GM12878 (cell line): Measurements from ENCODE around the gene DRD3. TPM values are rescaled to one million over a fixed set of nuclear protein-coding genes. Genes with fewer than 3 reads are reported as not detected.

Experiments used
- ATAC-seq: fragments of 200-7000 bp; cut with Tn5 transposase; 3 replicates; pipeline ENCODE4 v1.9.1; 2020; ENCODE audit warnings: mild to moderate bottlenecking, moderate library complexity
- BruUV-seq: library from RNA; stranded (reverse); fragments of 400-500 nt; replicated peaks from 2 replicates; lab custom pipeline; 2021; lab: Mats Ljungman, UMichigan
- CTCF ChIA-PET: fragments of 300-600 bp; sonication (Branson Sonifier 250); formaldehyde crosslinking; extraction: SDS; loops from one replicate; lab custom pipeline; 2021; ENCODE audit warnings: inconsistent platforms; lab: Yijun Ruan, JAX
- POLR2A ChIA-PET: fragments of 350-600 bp; formaldehyde crosslinking; extraction: SDS; loops from one replicate; lab custom pipeline; 2021; ENCODE audit warnings: inconsistent platforms; lab: Charles Lee
- RAD21 ChIA-PET: fragments of 300-600 bp; sonication (Branson Sonifier 250); formaldehyde crosslinking; loops from one replicate; lab custom pipeline; 2023; ENCODE audit warnings: antibody characterized with exemption; ENCODE audit not compliant: unreplicated experiment; lab: Charles Lee
- SMC1A ChIA-PET: fragments of 300-600 bp; sonication (Branson Sonifier 250); formaldehyde crosslinking; loops from one replicate; lab custom pipeline; 2023; ENCODE audit not compliant: unreplicated experiment, uncharacterized antibody; lab: Charles Lee
- DNase-seq: peaks from one replicate; pipeline ENCODE4 v3.0.0-alpha.2; 2011; ENCODE audit warnings: low read depth, low spot score
- FAIRE-seq: peaks from 3 replicates; lab custom pipeline; 2011; peaks lifted over from hg19 to GRCh38; lab: Jason Lieb, UNC
- H2AFZ ChIP-seq: 2 replicates; pipeline ENCODE4 v1.6.0; 2011; ENCODE audit warnings: low read depth, low read length, control low read depth; ENCODE audit not compliant: control insufficient read depth
- H3K27ac ChIP-seq: 2 replicates; pipeline ENCODE4 v1.5.1; 2011; ENCODE audit warnings: control low read depth; ENCODE audit not compliant: control insufficient read depth, insufficient read depth
- H3K27me3 ChIP-seq, 2 experiments: replicated peaks in 1 of 2; 2 replicates each; pipeline versions ENCODE4 v1.6.0 to v1.6.1; 2011; ENCODE audit warnings: low read length in 1 of 2; ENCODE audit not compliant: control insufficient read depth in 2 of 2, insufficient read depth in 2 of 2
- H3K36me3 ChIP-seq, 2 experiments: 2 replicates each; pipeline ENCODE4 v1.5.1; 2011; ENCODE audit warnings: low read length in 1 of 2; ENCODE audit not compliant: control insufficient read depth in 2 of 2, insufficient read depth in 2 of 2
- H3K4me1 ChIP-seq: 2 replicates; pipeline ENCODE4 v1.6.1; 2011; ENCODE audit warnings: mild to moderate bottlenecking, low read length, moderate library complexity, mixed read lengths; ENCODE audit not compliant: control insufficient read depth, insufficient read depth
- H3K4me2 ChIP-seq: 2 replicates; pipeline ENCODE4 v1.6.0; 2011; ENCODE audit warnings: control low read depth; ENCODE audit not compliant: control insufficient read depth, insufficient read depth
- H3K4me3 ChIP-seq: fragments of 200-600 bp; sonication (generic); 2 replicates; pipeline ENCODE4 v1.5.1; 2016
- H3K79me2 ChIP-seq: 2 replicates; pipeline ENCODE4 v1.6.0; 2011; ENCODE audit warnings: low read length; ENCODE audit not compliant: control insufficient read depth, insufficient read depth
- H3K9ac ChIP-seq: 2 replicates; pipeline ENCODE4 v1.8.0; 2011; ENCODE audit warnings: low read length, control low read depth, mixed read lengths; ENCODE audit not compliant: control insufficient read depth, insufficient read depth
- H3K9me3 ChIP-seq: replicated peaks from 3 replicates; pipeline ENCODE4 v1.5.1; 2011; ENCODE audit warnings: mild to moderate bottlenecking, low read length; ENCODE audit not compliant: control insufficient read depth, insufficient read depth
- H4K20me1 ChIP-seq: 2 replicates; pipeline ENCODE4 v1.6.0; 2011; ENCODE audit not compliant: control insufficient read depth, insufficient read depth
- CBFB ChIP-seq: IDR thresholded peaks from 2 replicates; pipeline ENCODE4 v1.6.1; 2016; ENCODE audit warnings: antibody characterized with exemption, low read depth
- CREM ChIP-seq: IDR thresholded peaks from 2 replicates; pipeline ENCODE4 v1.6.1; 2014; ENCODE audit warnings: antibody characterized with exemption, low read depth
- EED ChIP-seq: sonication (generic); IDR thresholded peaks from 2 replicates; pipeline ENCODE4 v1.6.1; 2016; ENCODE audit warnings: antibody characterized with exemption, low read depth
- HCFC1 ChIP-seq: fragments of 150-350 bp; IDR thresholded peaks from 2 replicates; pipeline ENCODE4 v1.6.1; 2014; ENCODE audit warnings: low read length
- IRF4 ChIP-seq: IDR thresholded peaks from 2 replicates; pipeline ENCODE4 v1.6.1; 2011; ENCODE audit warnings: low read depth, low read length
- MYB ChIP-seq: fragments of 150-350 bp; IDR thresholded peaks from 2 replicates; pipeline ENCODE4 v1.6.1; 2014; ENCODE audit warnings: mild to moderate bottlenecking, low read depth, low read length, borderline replicate concordance
- MYC ChIP-seq: IDR thresholded peaks from 2 replicates; pipeline ENCODE4 v1.6.1; 2011; ENCODE audit warnings: mild to moderate bottlenecking, low read length, moderate library complexity, inconsistent platforms; ENCODE audit not compliant: insufficient read depth, insufficient replicate concordance, insufficient read length, severe bottlenecking
- NR2C1 ChIP-seq: fragments of 450-650 bp; IDR thresholded peaks from 2 replicates; pipeline ENCODE4 v1.6.1; 2017; ENCODE audit warnings: antibody characterized with exemption, mild to moderate bottlenecking, moderate library complexity
- NRF1 ChIP-seq: conservative IDR thresholded peaks from 2 replicates; pipeline ENCODE4 v1.6.1; 2011; ENCODE audit warnings: mild to moderate bottlenecking, low read depth, low read length, improper control_type of control experiment
- PAX5 ChIP-seq: IDR thresholded peaks from 2 replicates; pipeline ENCODE4 v1.6.1; 2011; ENCODE audit warnings: low read depth, low read length, borderline replicate concordance
- POLR2AphosphoS2 ChIP-seq: IDR thresholded peaks from 2 replicates; pipeline ENCODE4 v1.6.1; 2011; ENCODE audit warnings: low read depth, mild to moderate bottlenecking, low read length, improper control_type of control experiment, moderate library complexity
- RBBP5 ChIP-seq: fragments of 200-600 bp; sonication (generic); conservative IDR thresholded peaks from 2 replicates; pipeline ENCODE4 v1.6.1; 2016
- SMARCA5 ChIP-seq: fragments of 450-650 bp; IDR thresholded peaks from 2 replicates; pipeline ENCODE4 v1.6.1; 2017; ENCODE audit warnings: mild to moderate bottlenecking
- SRF ChIP-seq, 2 experiments: IDR thresholded peaks; 2 replicates each; pipeline ENCODE4 v1.6.1; 2011; ENCODE audit warnings: low read depth in 2 of 2, low read length in 2 of 2, mild to moderate bottlenecking in 1 of 2, moderate library complexity in 1 of 2
- TCF12 ChIP-seq: IDR thresholded peaks from 2 replicates; pipeline ENCODE4 v1.6.1; 2011; ENCODE audit warnings: low read depth, mild to moderate bottlenecking, low read length
- TCF3 ChIP-seq: IDR thresholded peaks from 2 replicates; pipeline ENCODE4 v1.6.1; 2012; ENCODE audit warnings: low read depth, mild to moderate bottlenecking, low read length, borderline replicate concordance; ENCODE audit not compliant: insufficient read depth
- WGBS: methylation state at CpG from one replicate; pipeline ENCODE4 v1.1.6; 2016; ENCODE audit warnings: low lambda C conversion rate; ENCODE audit not compliant: insufficient replicate concordance, insufficient coverage; ENCODE audit errors: missing lambda C conversion rate; 5-methylcytosine and 5-hydroxymethylcytosine counted together
- in situ Hi-C: fragments of 300-500 bp; cut with MboI; formaldehyde crosslinking; loops from 9 replicates; pipeline ENCODE4 v1.14.3; 2018; ENCODE audit warnings: mixed read lengths
- intact Hi-C: fragments of 100-400 bp; cut with micrococcal nuclease; formaldehyde crosslinking; loops from one replicate; pipeline ENCODE4 v1.14.2; 2022; ENCODE audit not compliant: unreplicated experiment
- polyA plus RNA-seq, 11 experiments: library from polyadenylated mRNA; depleted of rRNA in 4 of 11; unstranded in 6 of 11; stranded (reverse) in 5 of 11; fragments of >200 nt; fragmentation: Nextera tagmentation in 4 of 11; fragmentation: Illumina TruSeq in 1 of 11; extraction: Ambion mirVana in 4 of 11; extraction: Trizol in 1 of 11; gene quantifications; 1 replicate in 1 of 11; 2 replicates in 10 of 11; pipeline versions ENCODE4 v1.2.1 to v1.2.3, GENCODE V29; 2011 to 2016; ENCODE audit warnings: inconsistent platforms in 2 of 11, missing spikeins in 2 of 11, low read depth in 1 of 11
- total RNA-seq, 4 experiments: library from RNA; depleted of rRNA in 3 of 4; stranded (reverse); fragments of >200 nt in 3 of 4; fragmentation: Illumina TruSeq in 1 of 4; extraction: Trizol in 1 of 4; gene quantifications; 2 replicates each; pipeline versions ENCODE4 v1.2.1 to v1.2.3, GENCODE V29; 2013 to 2021
- TF ChIP-seq, protein P1 (sequence below): IDR thresholded peaks from 2 replicates; pipeline ENCODE4 v1.6.1; 2012; ENCODE audit warnings: low read depth, low read length, improper control_type of control experiment
- TF ChIP-seq, protein P2 (sequence below): fragments of 450-650 bp; conservative IDR thresholded peaks from 2 replicates; pipeline ENCODE4 v1.6.1; 2017; ENCODE audit warnings: mild to moderate bottlenecking, moderate library complexity

Gene DRD3
- total and polyA plus RNA-seq, 10 of the 15 experiments (the other 5 are each of a cell fraction or from before 2014, with no cell fraction given): not detected

DNA sequence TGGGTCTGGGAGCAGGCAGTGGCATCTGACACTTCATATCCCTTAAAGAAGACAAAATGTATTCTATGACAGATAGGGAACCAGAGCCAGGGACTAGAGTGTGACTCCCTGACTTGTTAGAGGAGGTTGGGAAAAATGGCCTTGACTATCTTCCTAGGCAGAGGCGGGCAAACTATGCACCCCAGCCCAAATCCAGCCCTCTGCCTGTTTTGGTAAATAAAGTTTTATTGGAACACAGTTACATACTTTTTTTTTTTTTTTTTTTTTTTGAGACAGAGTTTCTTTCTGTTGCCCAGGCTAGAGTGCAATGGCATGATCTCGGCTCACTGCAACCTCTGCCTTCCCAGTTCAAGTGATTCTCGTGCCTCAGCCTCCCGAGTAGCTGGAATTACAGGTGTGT is 75.0 kb downstream of the DRD3 start:
- Histone ChIP-seq H3K27ac (no peak overlapping the region), H3K4me2 (no peak overlapping the region), H4K20me1 (no peaks in the 10 kb centered on the region), H3K79me2 (no peaks in the 10 kb centered on the region), H3K9me3 (no peaks in the 10 kb centered on the region), H3K9ac (no peak overlapping the region), H3K36me3 (no peaks in the 10 kb centered on the region), H3K4me1 (no peaks in the 10 kb centered on the region), H2AFZ (no peak overlapping the region), H3K4me3 (no peak overlapping the region), H3K27me3 (no peaks in the 10 kb centered on the region)
- in situ Hi-C loops: no loop called here
- SMC1A ChIA-PET: no interaction called here
- intact Hi-C loops: no loop called here
- POLR2A ChIA-PET: no interaction called here
- ATAC-seq (no peak), FAIRE-seq (no peak), DNase-seq (no peak)
- CTCF ChIA-PET: interaction anchor here (0.7 kb wide), 1 partner anchor 267 kb away, joined by 3 read pairs; no protein-coding TSS in a partner anchor
- TF ChIP-seq RBBP5 (no peak), SMARCA5 (no peak), CBFB (no peak)
- BruUV-seq: no TSS peak
- 0% methylated on average over 1 of the region's 4 CpGs for WGBS
- RAD21 ChIA-PET: no interaction called here

DNA sequence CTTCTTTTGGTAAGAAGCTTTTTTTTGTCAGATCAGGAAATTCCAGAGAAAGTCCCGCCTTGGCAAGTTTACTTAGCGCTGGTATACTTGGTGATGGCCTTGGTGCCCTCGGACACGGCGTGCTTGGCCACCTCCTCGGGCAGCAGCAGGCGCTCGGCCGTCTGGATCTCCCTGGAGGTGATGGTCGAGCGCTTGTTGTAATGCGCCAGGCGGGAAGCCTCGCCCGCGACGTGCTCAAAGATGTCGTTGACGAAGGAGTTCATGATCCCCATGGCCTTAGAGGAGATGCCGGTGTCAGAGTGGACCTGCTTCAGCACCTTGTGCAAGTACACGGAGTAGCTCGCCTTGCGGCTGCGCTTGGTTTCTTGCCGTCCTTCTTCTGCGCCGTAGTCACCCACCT is 75.7 kb downstream of the DRD3 start:
- WGBS: 86% methylated on average over 26 of the region's 27 CpGs
- TF ChIP-seq NR2C1 (no peak), CBFB (no peak), SRF (IDR thresholded peaks at IDR 0.05; ENCODE audit: low read depth in 2 of 2, low read length in 2 of 2) (no peak), HCFC1 (no peak), POLR2AphosphoS2 (no peak), MYC (no peak), TCF3 (no peak), CREM (no peak), PAX5 (no peak), SMARCA5 (no peak), IRF4 (no peak), MYB (no peak), NRF1 (no peak), TCF12 (no peak), EED (no peak)
- TF ChIP-seq, protein P1, sequence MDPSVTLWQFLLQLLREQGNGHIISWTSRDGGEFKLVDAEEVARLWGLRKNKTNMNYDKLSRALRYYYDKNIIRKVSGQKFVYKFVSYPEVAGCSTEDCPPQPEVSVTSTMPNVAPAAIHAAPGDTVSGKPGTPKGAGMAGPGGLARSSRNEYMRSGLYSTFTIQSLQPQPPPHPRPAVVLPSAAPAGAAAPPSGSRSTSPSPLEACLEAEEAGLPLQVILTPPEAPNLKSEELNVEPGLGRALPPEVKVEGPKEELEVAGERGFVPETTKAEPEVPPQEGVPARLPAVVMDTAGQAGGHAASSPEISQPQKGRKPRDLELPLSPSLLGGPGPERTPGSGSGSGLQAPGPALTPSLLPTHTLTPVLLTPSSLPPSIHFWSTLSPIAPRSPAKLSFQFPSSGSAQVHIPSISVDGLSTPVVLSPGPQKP: no peak
- TF ChIP-seq, protein P2, sequence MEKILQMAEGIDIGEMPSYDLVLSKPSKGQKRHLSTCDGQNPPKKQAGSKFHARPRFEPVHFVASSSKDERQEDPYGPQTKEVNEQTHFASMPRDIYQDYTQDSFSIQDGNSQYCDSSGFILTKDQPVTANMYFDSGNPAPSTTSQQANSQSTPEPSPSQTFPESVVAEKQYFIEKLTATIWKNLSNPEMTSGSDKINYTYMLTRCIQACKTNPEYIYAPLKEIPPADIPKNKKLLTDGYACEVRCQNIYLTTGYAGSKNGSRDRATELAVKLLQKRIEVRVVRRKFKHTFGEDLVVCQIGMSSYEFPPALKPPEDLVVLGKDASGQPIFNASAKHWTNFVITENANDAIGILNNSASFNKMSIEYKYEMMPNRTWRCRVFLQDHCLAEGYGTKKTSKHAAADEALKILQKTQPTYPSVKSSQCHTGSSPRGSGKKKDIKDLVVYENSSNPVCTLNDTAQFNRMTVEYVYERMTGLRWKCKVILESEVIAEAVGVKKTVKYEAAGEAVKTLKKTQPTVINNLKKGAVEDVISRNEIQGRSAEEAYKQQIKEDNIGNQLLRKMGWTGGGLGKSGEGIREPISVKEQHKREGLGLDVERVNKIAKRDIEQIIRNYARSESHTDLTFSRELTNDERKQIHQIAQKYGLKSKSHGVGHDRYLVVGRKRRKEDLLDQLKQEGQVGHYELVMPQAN: no peak

More for the DNA sequence above, 75.7 kb downstream of the DRD3 start:
- Histone ChIP-seq H2AFZ (no peak overlapping the region), H3K9ac (no peak overlapping the region), H3K27me3 (no peaks in the 10 kb centered on the region), H3K9me3 (no peaks in the 10 kb centered on the region), H3K4me2 (no peak overlapping the region), H3K4me3 (no peak overlapping the region), H3K79me2 (no peaks in the 10 kb centered on the region), H3K27ac (no peak overlapping the region), H3K4me1 (no peaks in the 10 kb centered on the region), H4K20me1 (no peaks in the 10 kb centered on the region), H3K36me3 (no peaks in the 10 kb centered on the region)
- CTCF ChIA-PET: no interaction called here
- in situ Hi-C loops (no loop called here), intact Hi-C loops (no loop called here)
- no TSS peak for BruUV-seq
- no peak for ATAC-seq
- FAIRE-seq: no peak
- SMC1A ChIA-PET: no interaction called here
- RAD21 ChIA-PET: no interaction called here
- no peak for DNase-seq
- POLR2A ChIA-PET: no interaction called here
